Measurements from ENCODE around the gene FAM209B.

The FAM209B gene

DNA sequence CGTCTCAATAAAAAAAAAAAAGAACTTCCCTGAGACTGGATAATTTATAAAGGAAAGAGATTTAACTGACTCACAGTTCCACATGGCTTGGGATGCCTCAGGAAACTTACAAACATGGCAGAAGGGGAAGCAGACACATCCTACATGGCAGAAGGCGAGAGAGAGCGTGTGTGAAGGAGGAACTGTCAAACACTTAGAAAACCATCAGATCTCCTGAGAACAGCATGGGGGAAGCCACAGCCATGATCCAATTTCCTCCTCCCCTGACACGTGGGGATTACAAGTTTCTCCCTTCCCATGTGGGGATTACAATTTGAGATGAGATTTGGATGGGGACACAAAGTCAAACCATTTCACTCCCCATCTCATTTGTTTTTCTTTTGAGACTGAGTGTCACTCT is 49.5 kb downstream of the FAM209B start:
- Mint-ChIP-seq H3K4me1 (ENCODE audit: low read depth in 2 of 2) (no peaks in the 10 kb centered on the region), H3K27ac (no peak overlapping the region), H3K36me3 (ENCODE audit: insufficient read depth) (no peaks in the 10 kb centered on the region), H3K27me3 (peaks cover 26 to 36% of the 10 kb centered on the region in 2 donors), H3K4me3 (no peak overlapping the region), H3K9me3 (no peaks in the 10 kb centered on the region)
- ATAC-seq (replicated peaks) (no peak), DNase-seq (no peak)

DNA sequence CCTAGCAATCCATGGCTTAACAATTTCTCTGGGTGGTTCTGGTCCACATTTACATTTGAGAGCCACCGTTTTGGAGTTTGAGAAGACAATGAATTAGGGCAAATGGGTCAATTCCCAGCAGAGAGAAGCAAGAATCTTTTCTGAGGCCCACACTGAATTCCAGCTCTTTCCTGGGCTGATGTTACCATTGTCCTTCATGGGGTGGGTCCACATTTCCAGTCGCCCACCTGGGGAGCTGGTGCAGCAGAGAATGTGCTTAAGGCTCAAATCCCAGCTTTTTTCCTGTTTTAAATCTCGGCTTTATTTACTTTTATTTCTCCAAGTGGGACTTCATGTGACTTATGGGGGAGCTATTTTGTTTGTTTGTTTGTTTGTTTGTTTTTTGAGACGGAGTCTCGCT is 51.9 kb downstream of the FAM209B start:
- ATAC-seq (replicated peaks) = no peak
- no peaks in the 10 kb centered on the region for H3K9me3 Mint-ChIP-seq

More for the DNA sequence above, 51.9 kb downstream of the FAM209B start:
- Mint-ChIP-seq H3K4me3 (no peak overlapping the region), H3K27me3 (peaks cover 21 to 37% of the 10 kb centered on the region in 2 donors), H3K4me1 (ENCODE audit: low read depth in 2 of 2) (no peaks in the 10 kb centered on the region), H3K36me3 (ENCODE audit: insufficient read depth) (no peaks in the 10 kb centered on the region), H3K27ac (no peak overlapping the region)
- DNase-seq = no peak
